Measurements from ENCODE around the gene PAMR1. TPM values are rescaled to one million over a fixed set of nuclear protein-coding genes. Genes with fewer than 3 reads are reported as not detected.

PAMR1 gene
- total and polyA plus RNA-seq, 2 of the 8 experiments (the other 6 are each of a cell fraction or from before 2014, with no cell fraction given): 3.0 to 6.9 TPM

- Histone ChIP-seq H2AFZ (ENCODE audit: low read length) (no peak overlapping the region), H3K9ac (replicated peaks in 1 of 4; ENCODE audit: extremely low read depth in 1 of 4, low read depth in 3 of 4, low read length in 3 of 4) (no peak overlapping the region), H3K4me2 (ENCODE audit: insufficient read depth in 1 of 2, low read depth in 2 of 2, low read length in 2 of 2) (no peak overlapping the region), H4K91ac (replicated peaks; ENCODE audit: insufficient read length, low read length) (no peak overlapping the region), H4K8ac (ENCODE audit: extremely low read depth, insufficient read depth, low read length) (no peak overlapping the region), H2BK120ac (replicated peaks; ENCODE audit: low read depth, low read length) (no peak overlapping the region), H3K79me1 (ENCODE audit: low read depth, low read length) (no peaks in the 10 kb centered on the region), H3K18ac (ENCODE audit: extremely low read depth, low read length) (no peak overlapping the region), H2BK12ac (ENCODE audit: low read depth, low read length) (no peak overlapping the region), H2BK5ac (ENCODE audit: low read depth, low read length) (no peak overlapping the region), H3K23me2 (ENCODE audit: low read depth, low read length) (peaks cover 3% of the 10 kb centered on the region; the same call in 1 of the 2 replicates), H3K4me1 (replicated peaks in 1 of 4; ENCODE audit: control insufficient read depth in 3 of 4, insufficient read depth in 4 of 4, low read length in 3 of 4) (no peaks in the 10 kb centered on the region), H3K27me3 (replicated peaks in 1 of 4; ENCODE audit: control insufficient read depth in 3 of 4, extremely low read depth in 1 of 4, insufficient read depth in 3 of 4, low read length in 3 of 4) (no peaks in the 10 kb centered on the region), H3K4ac (replicated peaks; ENCODE audit: insufficient read length, low read depth, low read length) (no peak overlapping the region), H3K9me3 (ENCODE audit: insufficient read depth in 2 of 2, low read depth in 1 of 2, low read length in 1 of 2) (no peaks in the 10 kb centered on the region), H3K14ac (ENCODE audit: insufficient read length) (no peak overlapping the region), H2AK5ac (ENCODE audit: low read depth, low read length) (no peak overlapping the region), H4K5ac (ENCODE audit: insufficient read length, low read depth, low read length) (no peak overlapping the region), H3K27ac (ENCODE audit: low read depth, low read length) (no peak overlapping the region), H3K4me3 (ENCODE audit: extremely low read depth in 1 of 4, insufficient read depth in 2 of 4, low read depth in 3 of 4, low read length in 4 of 4) (no peak overlapping the region), H2BK20ac (ENCODE audit: low read length) (no peak overlapping the region), H3K23ac (ENCODE audit: insufficient read length) (no peak overlapping the region), H3K36me3 (ENCODE audit: control insufficient read depth in 2 of 4, insufficient read depth in 4 of 4, low read length in 3 of 4) (peaks cover 0 to 3% (median 0%) of the 10 kb centered on the region in 4 experiments; a peak in 3 of 8 replicates), H2BK15ac (ENCODE audit: low read length) (no peak overlapping the region), H3K56ac (replicated peaks; ENCODE audit: insufficient read length, low read depth, low read length) (no peak overlapping the region), H3K79me2 (ENCODE audit: control insufficient read depth in 1 of 2, insufficient read depth in 2 of 2, low read length in 2 of 2) (no peaks in the 10 kb centered on the region), H4K20me1 (replicated peaks in 1 of 2; ENCODE audit: control insufficient read depth in 1 of 2, insufficient read depth in 2 of 2, low read length in 2 of 2) (no peaks in the 10 kb centered on the region)
- DNase-seq (ENCODE audit: low read depth in 1 of 2, low spot score in 2 of 2) (no peak), FAIRE-seq (no peak)
- ChIA-PET POLR2A (ENCODE audit: partially characterized antibody) (no interaction called here), CTCF (ENCODE audit: partially characterized antibody) (interaction anchor here (1.6 kb wide), 1 partner anchor 10 kb away, joined by 6 read pairs; no protein-coding TSS in a partner anchor)
- no peak for TF ChIP-seq SAP30 (IDR thresholded peaks at IDR 0.05; ENCODE audit: insufficient read depth, insufficient replicate concordance, low read length)
- no peak for TF ChIP-seq CREB1 (IDR thresholded peaks at IDR 0.05)
- TF ChIP-seq PHF8 (conservative IDR thresholded peaks at IDR 0.05; ENCODE audit: low read depth, low read length): no peak
- TF ChIP-seq KDM1A (IDR thresholded peaks at IDR 0.05; ENCODE audit: borderline replicate concordance, low read length): no peak
- 90% methylated on average over 2 of the region's 2 CpGs; no CpG with 5 or more reads in 1 of the 2 experiments for WGBS, 2 experiments (ENCODE audit: extremely low coverage in 1 of 2, insufficient coverage in 1 of 2, insufficient read length in 1 of 2, insufficient replicate concordance in 2 of 2, low coverage in 1 of 2, low lambda C conversion rate in 2 of 2, missing lambda C conversion rate in 1 of 2)
Observed at GRCh38 chr11:35436581-35437250, 88.7 kb downstream of the PAMR1 start.

All from H1 (cell line).